Stimulated activated CD8-positive, alpha-beta memory T cell treated with anti-CD3 and anti-CD28 coated beads, Interleukin-7, amount 100 ng/mL, for 24 hours (primary cell): ENCODE measurements around the gene HUNK.

Experiments used
- DNase-seq: peaks from one replicate; pipeline ENCODE4 v3.0.0-alpha.2; 2020; ENCODE audit warnings: low read depth

The HUNK gene

DNA sequence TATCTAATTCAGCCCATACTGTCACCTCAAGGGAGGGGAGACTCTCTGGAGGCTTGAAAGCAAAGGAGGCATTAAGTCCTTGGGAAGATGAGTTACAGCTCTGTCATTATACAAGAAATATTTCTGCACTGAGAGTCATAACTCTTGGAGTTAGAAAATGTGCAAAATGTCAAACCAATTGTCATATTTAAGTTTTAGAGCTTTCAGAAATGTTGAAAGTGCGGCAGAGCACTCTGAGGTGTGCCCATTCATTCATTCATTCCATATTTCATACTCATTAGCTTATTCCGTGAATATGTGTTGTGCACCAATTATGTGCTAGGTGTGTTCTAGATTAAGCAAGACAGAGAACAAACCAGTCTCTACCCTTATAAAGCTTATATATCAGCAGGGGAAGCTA lies 87.1 kb downstream of the HUNK start:
- DNase-seq = no peak

GRCh38 chr21:31961027-31961426 lies 88.2 kb downstream of the HUNK start:
- no peak for DNase-seq

GRCh38 chr21:31961704-31962103 lies 88.9 kb downstream of the HUNK start:
- no peak for DNase-seq

- DNase-seq = no peak
These were observed 91.9 kb downstream of the HUNK start for GRCh38 chr21:31964692-31965091.

DNA sequence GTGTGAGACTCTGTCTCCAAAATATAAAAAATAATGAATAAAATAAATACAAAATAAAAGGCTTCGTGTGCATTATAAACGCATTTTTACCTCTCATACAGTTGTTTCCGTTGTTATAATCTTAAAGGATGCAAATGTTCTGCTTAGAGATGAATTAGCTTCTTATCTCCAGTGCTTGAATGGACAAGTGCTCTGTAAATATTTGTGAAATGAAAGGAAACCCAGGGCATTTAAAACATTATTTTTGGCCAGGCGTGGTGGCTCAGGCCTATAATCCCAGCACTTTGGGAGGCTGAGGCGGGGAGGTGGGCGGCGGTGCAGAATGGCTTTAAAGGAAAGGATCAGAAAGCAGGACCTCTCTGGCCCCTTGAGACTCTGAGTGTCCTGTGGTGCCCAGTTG lies 94.5 kb downstream of the HUNK start:
- DNase-seq = no peak

DNA sequence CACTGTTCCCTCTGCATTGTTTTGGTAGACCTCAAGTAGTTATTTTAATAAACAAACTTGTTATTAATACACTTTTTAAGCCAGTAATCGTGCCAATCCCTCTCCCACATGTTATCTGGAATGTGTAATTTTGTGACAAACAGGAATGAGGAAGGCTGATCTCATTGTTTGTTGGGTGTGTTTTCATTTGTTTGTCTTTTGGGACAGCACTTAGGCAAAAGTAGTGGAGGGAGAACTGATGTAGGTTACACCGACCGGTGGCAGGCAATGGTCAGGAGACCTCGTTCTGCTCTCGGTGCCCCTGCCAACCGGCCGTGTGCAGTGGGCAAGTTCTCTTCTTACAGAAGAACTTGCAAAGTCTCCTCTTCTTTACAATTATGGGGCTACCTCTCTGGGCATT lies 99.8 kb downstream of the HUNK start:
- DNase-seq = no peak

DNA sequence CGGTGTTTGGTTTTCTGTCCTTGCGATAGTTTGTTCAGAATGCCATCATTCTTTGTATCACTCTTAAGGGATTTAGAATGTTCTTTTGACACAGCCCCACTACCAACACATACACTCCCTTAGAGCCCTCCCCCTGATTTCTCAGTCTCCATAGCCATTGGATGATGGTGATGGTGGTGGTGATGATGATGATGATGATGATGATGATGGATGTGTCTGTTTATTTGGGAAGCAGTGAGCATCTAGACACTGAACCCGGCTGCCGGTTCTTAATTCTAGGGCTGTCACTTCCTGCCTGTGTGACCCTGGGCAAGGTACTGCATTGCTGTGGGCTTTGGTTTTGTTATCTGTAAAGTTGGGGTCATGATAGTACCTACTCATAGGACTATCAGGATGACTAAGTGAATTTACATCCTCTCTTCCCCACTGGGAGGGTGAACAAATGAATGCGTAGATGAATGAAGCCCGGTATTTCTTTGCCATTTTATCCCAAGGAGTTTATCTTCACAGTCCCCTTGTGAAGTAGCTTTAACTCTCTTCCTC lies 100.7 kb downstream of the HUNK start:
- no peak for DNase-seq

DNA sequence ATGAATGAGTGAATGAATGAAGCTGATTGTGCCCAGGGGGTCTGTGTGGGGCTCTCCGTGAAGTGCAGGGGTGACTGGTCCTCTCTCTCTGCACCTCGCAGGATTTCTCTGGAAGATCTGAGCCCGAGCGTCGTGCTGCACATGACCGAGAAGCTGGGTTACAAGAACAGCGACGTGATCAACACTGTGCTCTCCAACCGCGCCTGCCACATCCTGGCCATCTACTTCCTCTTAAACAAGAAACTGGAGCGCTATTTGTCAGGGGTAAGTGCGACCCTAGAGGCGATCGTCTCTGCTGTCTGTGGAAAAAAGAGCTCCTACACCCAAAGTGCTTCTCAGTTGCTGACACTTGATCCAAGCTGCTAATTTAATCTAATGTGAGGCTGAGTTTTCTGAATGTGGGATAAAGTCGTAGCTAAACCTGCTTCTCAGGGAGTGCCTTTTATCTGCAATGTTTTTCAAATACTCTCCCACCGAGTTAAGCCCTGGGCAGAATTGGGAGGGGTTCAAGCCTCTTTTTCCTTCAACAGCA lies 101.7 kb downstream of the HUNK start:
- DNase-seq = no peak

GRCh38 chr21:31975491-31975890 lies 102.7 kb downstream of the HUNK start:
- DNase-seq = no peak

- no peak for DNase-seq
These were observed 105.0 kb downstream of the HUNK start for GRCh38 chr21:31977816-31978215.

DNA sequence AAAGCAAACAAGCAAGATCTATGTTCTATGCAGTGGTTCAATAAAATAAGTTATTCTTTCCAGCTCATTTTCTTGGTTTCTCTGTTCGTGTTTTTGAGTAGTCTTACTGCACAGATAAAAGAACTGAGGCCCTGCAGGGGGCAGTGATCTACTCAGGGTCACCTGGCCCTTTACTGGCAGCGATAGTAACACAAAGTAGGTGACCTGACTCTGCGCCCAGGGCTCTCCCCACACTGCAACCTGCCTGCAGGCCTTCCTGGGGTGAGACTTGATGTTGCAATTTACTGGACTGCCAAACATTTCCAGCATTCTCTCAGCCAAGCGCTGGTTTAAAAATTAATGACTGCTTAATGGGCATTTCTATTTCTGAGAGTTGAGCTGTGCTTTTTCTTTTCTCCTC lies 110.3 kb downstream of the HUNK start:
- DNase-seq = no peak

DNA sequence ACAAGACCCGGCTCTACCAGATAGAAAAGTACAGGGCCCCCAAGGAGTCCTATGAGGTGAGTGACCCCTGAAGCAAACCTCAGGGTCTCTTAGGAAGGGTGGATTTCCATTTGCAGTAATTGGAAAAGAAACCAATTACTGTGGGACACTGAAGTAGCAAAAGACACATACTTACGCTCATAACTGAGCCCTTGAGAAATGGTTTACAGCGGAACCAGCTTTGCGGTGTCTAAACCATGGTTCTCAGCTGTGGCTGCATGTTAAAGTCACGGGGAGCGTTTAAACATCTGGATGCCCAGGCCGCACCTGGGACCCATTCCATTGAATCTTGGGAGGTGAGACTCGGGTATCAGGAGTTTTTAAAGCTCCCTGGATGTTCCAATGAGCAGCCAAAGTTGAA lies 110.7 kb downstream of the HUNK start:
- DNase-seq = no peak

DNA sequence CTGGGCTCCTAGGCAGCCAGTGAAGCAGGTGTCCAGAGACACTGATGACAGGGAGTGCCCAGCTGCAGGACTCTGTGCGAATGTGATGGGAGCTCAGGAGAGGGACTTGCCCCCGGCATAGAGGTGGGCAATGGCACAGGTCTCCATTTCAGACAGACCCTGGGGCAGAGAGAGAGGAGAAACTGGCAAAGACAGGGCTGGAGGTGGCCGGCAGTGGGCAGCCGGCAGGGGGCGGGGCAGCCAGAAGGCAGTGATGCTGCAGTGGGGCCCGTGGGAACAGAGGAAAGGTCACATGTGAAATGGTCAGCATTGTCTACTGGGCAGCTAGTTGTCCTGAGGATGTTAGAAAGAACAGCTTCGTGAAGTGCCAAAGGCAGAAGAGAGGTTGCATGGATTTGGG lies 112.6 kb downstream of the HUNK start:
- DNase-seq = no peak

- DNase-seq = no peak
These were observed 113.4 kb downstream of the HUNK start for GRCh38 chr21:31986035-31986856.

GRCh38 chr21:31987696-31988095 lies 114.9 kb downstream of the HUNK start:
- DNase-seq = no peak

- no peak for DNase-seq
These were observed 115.9 kb downstream of the HUNK start for GRCh38 chr21:31988492-31989290.

GRCh38 chr21:31991356-31992331 lies 118.8 kb downstream of the HUNK start:
- no peak for DNase-seq

GRCh38 chr21:31992391-31992790 lies 119.6 kb downstream of the HUNK start:
- DNase-seq = no peak

- no peak for DNase-seq
These were observed 121.3 kb downstream of the HUNK start for GRCh38 chr21:31993826-31994825.

GRCh38 chr21:31997191-31997590 lies 124.4 kb downstream of the HUNK start:
- DNase-seq = no peak
